ES-I3 (cell line): ENCODE measurements around the gene MSH3.
"Not testable (repeated sequence)": the region's sequence is repeated elsewhere in the genome, so short reads cannot be mapped to it uniquely, and the experiment has no call there.

ENCODE experiments used
- H3K36me3 ChIP-seq: 2 replicates; pipeline ENCODE4 v1.6.1; 2013; ENCODE audit warnings: mild to moderate bottlenecking, low read length, control low read depth, moderate library complexity; ENCODE audit not compliant: insufficient read depth
- H3K4me1 ChIP-seq: 2 replicates; pipeline ENCODE4 v1.6.1; 2013; ENCODE audit warnings: mild to moderate bottlenecking, control low read depth, low read length; ENCODE audit not compliant: insufficient read depth
- H3K9ac ChIP-seq: 2 replicates; pipeline ENCODE4 v1.6.1; 2013; ENCODE audit warnings: low read depth, mild to moderate bottlenecking, low read length, moderate library complexity
- H3K9me3 ChIP-seq: 2 replicates; pipeline ENCODE4 v1.6.1; 2013; ENCODE audit warnings: mild to moderate bottlenecking, low read length, moderate library complexity; ENCODE audit not compliant: control insufficient read depth, insufficient read depth

The MSH3 gene

DNA sequence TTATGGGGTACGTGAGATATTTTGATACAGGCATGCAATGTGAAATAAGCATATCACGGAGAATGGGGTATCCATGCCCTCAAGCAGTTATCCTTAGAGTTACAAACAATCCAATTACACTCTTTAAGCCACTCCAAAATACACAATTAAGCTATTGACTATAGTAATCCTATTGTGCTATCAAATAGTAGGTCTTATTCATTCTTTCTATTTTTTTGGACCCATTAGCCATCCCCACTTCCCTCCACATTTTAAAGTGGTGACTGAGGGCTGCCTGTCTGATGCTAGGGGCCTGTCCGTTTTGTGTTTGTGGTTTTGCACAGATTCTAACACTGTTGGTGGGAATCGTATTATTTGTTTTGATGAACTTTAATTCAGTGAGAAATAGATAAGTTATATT, 130.0 kb downstream of the MSH3 start:
- Histone ChIP-seq H3K9ac (no peak overlapping the region), H3K9me3 (no peaks in the 10 kb centered on the region), H3K36me3 (no peaks in the 10 kb centered on the region), H3K4me1 (peaks cover 4% of the 10 kb centered on the region; the same call in 1 of the 2 replicates)

DNA sequence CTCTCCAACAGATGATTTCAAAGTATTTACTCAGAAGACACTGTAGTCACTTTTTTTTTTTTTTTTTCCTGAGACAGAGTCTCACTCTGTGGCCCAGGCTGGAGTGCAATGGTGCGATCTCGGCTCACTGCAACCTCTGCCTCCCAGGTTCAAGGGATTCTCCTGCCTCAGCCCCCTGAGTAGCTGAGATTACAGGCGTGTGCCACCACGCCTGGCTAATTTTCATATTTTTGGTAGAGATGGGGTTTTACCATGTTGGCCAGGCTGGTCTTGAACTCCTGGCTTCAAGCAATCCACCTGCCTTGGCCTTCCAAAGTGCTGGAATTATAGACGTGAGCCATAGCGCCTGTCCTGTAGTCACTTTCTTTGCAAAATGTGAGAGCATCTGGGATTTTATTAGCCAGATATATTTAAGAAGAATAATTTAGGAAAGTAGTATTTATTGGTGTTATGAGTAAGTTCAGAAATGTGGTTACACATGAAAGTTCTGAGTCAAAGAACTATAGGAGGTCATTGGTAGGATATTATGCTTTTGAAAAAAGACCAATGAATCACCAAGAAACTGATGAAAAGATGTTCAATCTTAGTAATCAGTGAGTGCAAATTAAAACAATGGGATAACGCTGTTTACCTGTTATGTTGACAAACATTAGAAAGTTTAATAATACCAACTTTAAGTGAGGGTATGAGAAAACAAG, 135.0 kb downstream of the MSH3 start:
- H3K4me1 ChIP-seq, H3K36me3 ChIP-seq, H3K9ac ChIP-seq, H3K9me3 ChIP-seq: not testable (repeated sequence)

DNA sequence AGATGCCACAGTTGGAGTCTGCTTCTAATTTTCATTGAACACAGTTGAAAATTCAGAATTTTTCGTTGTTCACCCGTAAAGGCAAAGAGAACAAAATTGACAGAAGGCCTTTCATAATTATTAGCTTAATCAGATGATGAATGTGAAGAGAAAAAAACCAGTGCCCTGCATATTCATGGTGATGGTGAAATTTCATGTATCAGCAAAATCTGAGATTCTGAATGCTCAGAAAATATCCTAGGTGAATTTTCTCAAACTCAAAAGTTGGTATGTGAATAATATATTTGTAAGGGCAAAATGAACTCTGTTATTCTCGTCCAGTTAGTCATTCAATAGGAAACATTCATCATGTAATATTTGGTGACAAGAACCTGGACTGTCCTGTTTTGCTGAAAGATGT, 136.2 kb downstream of the MSH3 start:
- Histone ChIP-seq H3K9ac (no peak overlapping the region), H3K4me1 (0 out of 2 replicates have a peak, but pooled peaks cover 6% of the 10 kb centered on the region), H3K9me3 (no peaks in the 10 kb centered on the region), H3K36me3 (no peaks in the 10 kb centered on the region)

DNA sequence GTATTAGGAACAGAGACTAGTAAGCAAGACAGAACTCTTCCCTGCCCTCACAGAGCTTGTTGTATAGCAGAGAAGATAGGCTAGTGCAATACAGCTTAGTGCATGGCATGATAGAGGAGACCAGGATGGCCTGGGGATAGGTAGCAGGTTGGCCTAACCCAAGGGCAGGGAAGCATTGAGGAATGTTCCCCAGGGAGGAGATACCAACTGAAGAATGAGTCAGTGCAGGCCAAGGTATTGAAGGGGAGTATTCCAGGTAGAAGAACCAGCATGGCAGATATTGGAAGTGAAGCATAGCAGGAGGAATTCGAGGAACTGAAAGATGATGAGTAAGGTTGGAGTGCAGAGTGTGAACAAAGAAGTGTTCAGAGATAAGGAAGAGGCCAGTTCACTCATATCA, 138.9 kb downstream of the MSH3 start:
- H3K9me3 ChIP-seq: no peaks in the 10 kb centered on the region
- no peak overlapping the region for H3K9ac ChIP-seq
- H3K4me1 ChIP-seq: 0 out of 2 replicates have a peak, but pooled peaks cover 6% of the 10 kb centered on the region
- no peaks in the 10 kb centered on the region for H3K36me3 ChIP-seq

DNA sequence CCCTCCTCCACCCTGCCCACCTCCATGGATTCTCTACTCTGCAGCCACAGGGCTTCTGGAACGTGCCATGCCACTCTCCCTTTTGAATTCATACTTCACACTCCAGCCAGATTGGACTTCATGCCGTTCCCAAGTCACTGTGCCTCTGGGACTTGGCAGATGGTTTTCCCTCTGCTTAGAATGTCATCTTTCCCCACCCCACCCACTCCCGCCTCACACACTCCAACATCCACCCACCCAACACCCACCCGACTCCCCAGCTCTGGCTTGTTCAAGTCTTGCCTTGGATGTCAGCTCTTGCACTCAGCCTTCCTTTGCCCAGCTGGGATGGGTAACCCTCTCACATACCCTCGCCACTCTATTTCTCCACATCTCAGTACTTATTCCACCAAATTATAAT, 142.4 kb downstream of the MSH3 start:
- Histone ChIP-seq H3K36me3 (no peaks in the 10 kb centered on the region), H3K9ac (no peak overlapping the region), H3K4me1 (0 out of 2 replicates have a peak, but pooled peaks cover 6% of the 10 kb centered on the region), H3K9me3 (no peaks in the 10 kb centered on the region)

DNA sequence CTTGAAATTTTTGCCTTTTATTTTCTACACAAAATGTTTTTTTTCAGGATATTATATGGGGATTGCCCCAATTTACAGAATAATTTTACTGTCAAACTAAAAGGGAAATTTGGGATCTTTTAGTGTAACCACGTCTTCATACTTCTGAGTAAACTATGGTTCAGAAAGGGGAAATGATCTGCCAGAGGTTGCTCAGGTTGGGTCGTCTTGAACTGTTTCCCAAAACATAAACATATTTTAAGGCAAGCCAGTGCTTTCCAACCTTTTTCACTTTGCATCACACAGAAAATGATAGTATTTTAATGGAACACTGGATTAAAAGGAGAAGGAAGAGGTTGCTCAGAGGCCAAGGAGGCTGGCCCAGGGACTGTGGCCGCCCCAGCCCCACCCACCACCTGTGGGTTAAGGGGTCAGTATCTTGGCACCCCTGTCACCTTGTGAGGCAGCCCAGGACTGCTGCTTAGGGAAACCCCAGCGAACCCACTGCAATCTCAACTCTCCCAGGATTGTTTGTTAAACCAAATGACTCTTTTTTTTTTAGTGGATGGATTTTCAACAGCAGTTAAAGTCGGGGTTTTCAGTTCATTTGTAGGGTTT, 143.1 kb downstream of the MSH3 start:
- no peaks in the 10 kb centered on the region for H3K9me3 ChIP-seq
- H3K4me1 ChIP-seq: 0 out of 2 replicates have a peak, but pooled peaks cover 6% of the 10 kb centered on the region
- H3K9ac ChIP-seq: no peak overlapping the region
- H3K36me3 ChIP-seq: no peaks in the 10 kb centered on the region

DNA sequence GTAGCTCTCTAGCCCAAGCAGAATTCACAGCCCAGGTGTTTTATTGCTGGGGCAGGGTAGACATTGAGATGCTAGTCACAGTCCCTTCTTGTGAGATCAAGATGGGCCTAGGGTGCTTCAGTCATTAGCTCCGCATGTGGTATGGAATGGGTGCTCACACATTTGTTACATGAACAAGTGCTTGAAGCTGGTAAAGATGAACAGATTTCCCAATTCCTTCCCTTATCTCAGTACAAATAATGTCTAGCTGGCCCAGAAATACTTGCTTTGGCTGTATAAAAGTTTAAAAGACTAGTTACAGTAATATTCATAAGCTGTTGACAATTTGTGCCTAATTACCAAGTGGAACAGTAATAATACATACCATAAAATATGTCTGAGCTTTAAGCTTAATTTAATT, 143.7 kb downstream of the MSH3 start:
- Histone ChIP-seq H3K9ac (no peak overlapping the region), H3K4me1 (0 out of 2 replicates have a peak, but pooled peaks cover 6% of the 10 kb centered on the region), H3K9me3 (no peaks in the 10 kb centered on the region), H3K36me3 (no peaks in the 10 kb centered on the region)

DNA sequence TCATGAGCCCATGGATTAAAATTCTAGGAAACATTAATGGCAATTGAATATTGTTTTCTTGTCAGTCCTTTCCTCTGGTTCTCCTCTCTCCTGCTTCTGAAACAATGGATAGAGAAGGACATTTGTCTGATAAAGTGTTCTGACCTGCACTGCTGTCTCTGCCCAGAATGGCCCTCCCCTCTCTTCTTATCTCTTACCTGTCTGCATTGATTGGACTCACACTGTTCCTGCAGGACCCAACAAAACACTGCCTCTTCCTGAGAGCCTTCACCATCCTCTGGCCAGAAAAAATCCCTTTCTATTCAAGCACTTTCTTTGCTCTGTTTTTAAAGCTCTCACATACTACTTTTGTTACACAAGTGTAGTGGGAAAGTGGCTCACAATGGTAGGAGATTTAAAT, 144.2 kb downstream of the MSH3 start:
- Histone ChIP-seq H3K4me1 (0 out of 2 replicates have a peak, but pooled peaks cover under 1% of the 10 kb centered on the region), H3K9ac (no peak overlapping the region), H3K9me3 (no peaks in the 10 kb centered on the region), H3K36me3 (no peaks in the 10 kb centered on the region)

DNA sequence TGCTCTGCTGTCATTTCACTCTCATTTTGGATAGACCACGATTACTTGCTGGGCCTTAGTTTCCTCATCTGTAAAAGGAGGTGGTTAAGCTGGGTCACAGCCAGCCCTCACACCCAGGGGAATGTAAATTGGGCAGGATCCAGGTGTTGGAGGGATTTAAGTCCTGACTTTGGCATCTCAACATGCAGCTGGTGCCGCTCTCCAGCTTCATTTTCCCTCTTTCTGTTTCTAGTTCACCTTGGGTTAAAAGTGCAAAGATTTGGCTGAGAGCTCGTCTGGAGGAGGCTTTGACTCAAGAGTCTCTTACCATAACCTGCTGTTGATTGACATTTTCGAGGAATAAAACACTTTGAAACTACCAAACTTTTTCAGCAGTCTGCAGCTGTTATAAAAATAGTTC, 144.6 kb downstream of the MSH3 start:
- Histone ChIP-seq H3K4me1 (no peaks in the 10 kb centered on the region), H3K9me3 (no peaks in the 10 kb centered on the region), H3K9ac (no peak overlapping the region), H3K36me3 (no peaks in the 10 kb centered on the region)

DNA sequence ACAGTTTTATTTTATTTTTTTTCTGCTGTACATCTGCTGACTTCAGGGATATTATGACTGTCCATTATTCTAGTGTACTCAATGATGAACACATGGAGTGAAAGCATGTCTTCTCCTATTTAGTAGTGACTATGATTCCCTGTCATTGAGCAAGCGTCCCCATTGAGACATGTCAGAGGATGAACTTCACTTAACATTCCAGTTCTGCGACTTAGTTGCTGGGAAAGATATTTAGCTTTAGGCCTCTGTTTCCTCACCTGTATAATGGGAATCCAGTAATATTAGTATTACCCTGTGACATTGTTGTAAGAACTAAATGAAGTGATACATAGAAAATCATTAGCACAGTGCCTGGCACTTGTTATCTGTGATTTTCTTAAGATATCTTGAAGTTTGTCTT, 145.1 kb downstream of the MSH3 start:
- no peaks in the 10 kb centered on the region for H3K36me3 ChIP-seq

DNA sequence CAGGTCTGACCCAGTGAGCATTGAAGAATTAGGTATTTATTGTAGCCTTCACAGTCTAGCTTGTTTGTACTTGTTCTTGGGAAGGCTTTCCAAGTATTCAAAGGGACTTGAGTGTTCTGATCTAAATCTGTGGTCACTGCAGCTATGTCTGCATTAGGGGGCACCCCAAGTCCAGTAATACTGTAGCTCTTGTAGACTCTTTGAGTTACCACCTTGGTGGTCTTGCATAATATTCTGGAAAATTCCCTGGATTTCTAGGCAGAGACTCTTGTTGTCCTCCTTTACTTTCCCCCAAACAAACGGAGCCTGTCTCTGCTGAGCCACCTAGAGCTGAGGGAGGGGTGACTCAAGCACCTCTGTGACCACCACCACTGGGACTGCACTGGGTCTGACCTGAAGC, 149.9 kb downstream of the MSH3 start:
- Histone ChIP-seq H3K9me3 (no peaks in the 10 kb centered on the region), H3K4me1 (no peaks in the 10 kb centered on the region), H3K9ac (no peak overlapping the region), H3K36me3 (no peaks in the 10 kb centered on the region)

More for the DNA sequence above, 145.1 kb downstream of the MSH3 start:
- Histone ChIP-seq H3K4me1 (no peaks in the 10 kb centered on the region), H3K9me3 (no peaks in the 10 kb centered on the region), H3K9ac (no peak overlapping the region)

DNA sequence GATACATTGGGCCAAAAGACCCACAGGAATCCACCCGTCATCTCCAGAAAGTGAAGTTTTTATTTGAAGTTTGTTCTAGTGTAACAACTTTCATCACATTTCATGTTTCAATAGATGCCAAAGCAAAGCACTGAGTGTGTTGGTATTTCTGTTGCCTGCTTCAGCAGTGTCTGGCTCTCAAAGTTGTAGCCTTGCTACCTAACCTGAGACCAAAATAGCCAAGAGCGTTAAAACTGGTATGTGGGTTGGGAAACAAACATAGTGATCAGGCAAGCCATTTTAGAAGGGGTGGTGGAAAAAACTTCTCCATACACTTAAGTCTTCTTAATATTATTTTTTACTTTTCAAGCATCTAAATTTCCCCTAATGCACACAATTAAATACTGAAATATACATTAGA, 150.6 kb downstream of the MSH3 start:
- no peaks in the 10 kb centered on the region for H3K4me1 ChIP-seq
- H3K36me3 ChIP-seq: no peaks in the 10 kb centered on the region
- H3K9ac ChIP-seq: no peak overlapping the region
- H3K9me3 ChIP-seq: no peaks in the 10 kb centered on the region

DNA sequence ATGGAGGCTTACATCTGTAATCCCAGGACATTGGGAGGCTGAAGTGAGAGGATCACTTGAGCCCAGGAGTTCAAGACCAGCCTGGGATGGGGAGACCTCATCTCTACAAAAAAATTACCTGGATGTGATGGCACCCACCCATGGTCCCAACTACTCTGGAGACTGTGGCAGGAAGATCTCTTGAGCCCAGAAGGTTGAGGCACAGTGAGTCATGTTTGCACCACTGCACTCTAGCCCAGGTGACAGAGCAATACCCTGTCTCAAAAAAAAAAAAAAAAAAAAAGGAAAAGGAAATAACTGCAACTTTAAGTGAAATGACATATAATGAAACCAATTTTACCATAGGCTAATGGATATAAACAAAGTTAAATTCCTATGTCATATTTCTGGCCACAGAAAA, 152.5 kb downstream of the MSH3 start:
- no peaks in the 10 kb centered on the region for H3K36me3 ChIP-seq
- no peak overlapping the region for H3K9ac ChIP-seq
- H3K4me1 ChIP-seq: no peaks in the 10 kb centered on the region
- no peaks in the 10 kb centered on the region for H3K9me3 ChIP-seq

DNA sequence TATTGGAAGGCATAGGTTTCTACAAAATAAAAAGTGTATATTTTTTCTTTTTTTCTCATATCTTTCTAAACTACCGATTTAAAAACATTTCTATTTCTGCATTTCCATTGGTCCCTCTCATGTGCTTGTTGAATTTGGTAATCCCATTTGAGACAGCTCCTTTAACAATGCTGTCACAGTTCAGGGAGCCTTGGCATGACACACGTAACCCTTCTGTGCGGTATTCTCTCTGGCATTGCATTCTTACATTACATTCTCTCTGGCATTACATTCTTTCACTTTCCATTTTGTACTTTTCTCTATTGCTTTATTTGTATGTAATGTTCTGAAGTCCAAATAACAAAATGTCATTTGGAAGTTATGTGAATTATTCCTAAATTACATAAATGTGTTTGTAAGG, 155.0 kb downstream of the MSH3 start:
- Histone ChIP-seq H3K9ac (no peak overlapping the region), H3K4me1 (no peaks in the 10 kb centered on the region), H3K9me3 (no peaks in the 10 kb centered on the region), H3K36me3 (no peaks in the 10 kb centered on the region)

DNA sequence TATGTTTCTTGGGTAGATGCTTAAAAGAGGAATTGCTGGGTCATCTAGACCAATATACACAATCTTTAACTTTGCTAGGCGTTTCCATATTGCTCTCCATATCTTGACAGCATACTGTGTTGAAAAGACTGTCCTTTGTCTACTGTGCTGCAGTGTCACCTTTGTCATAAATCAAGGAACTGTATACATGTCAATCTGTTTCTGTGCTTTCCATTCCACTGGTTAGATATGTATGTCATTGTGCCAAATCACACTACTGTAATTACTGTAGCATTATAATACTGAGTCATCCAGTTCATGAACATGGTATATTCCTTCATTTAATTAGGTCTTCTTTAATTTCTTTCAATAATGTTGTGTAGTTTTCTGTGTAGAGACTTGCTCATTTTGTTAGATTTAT, 156.0 kb downstream of the MSH3 start:
- no peak overlapping the region for H3K9ac ChIP-seq
- H3K36me3 ChIP-seq: no peaks in the 10 kb centered on the region
- H3K4me1 ChIP-seq: no peaks in the 10 kb centered on the region
- no peaks in the 10 kb centered on the region for H3K9me3 ChIP-seq
